HG02840 (cell line): ENCODE results near the gene BRCA1.
A peak's percentile ranks its signal among the peaks of the same experiment; 100 is the strongest.
"Not testable (repeated sequence)": the region's sequence is repeated elsewhere in the genome, so short reads cannot be mapped to it uniquely, and the experiment has no call there.

Source experiments
- ATAC-seq: cut with Tn5 transposase; IDR thresholded peaks from one replicate; pipeline ENCODE4 v1.9.1; 2021; ENCODE audit warnings: mild to moderate bottlenecking, moderate library complexity, moderate number of reproducible peaks; ENCODE audit not compliant: unreplicated experiment, low FRiP score

BRCA1 gene

DNA sequence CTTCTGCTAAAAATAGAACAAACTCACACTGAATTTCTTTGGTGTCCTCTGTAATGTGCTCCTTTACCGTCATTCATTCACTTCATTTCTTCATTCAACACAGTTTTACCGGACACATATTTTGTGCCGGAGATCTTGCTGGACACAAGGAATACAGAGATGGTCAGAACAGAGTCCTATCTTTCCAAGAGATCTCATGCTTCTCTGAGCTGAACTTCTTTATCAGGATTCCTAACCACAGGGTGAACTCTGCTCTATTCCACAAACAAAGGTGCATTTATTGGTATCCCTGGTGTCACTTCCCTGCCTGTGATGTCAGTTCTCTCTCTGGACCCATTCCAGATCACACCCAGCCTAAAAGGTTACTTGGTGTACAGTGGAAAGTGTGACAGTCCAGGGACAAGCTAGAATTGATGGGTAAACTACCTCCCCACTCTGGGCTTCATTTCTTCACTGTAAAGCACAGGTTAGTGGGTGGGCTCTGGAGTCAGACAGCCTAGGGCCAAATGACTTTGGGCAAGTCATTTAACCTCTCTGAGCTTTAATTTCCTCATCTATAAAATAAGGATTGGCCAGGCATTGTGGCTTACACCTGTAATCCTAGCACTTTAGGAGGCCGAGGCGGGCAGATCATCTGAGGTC lies 114.4 kb downstream of the BRCA1 start:
- ATAC-seq, result no peak

DNA sequence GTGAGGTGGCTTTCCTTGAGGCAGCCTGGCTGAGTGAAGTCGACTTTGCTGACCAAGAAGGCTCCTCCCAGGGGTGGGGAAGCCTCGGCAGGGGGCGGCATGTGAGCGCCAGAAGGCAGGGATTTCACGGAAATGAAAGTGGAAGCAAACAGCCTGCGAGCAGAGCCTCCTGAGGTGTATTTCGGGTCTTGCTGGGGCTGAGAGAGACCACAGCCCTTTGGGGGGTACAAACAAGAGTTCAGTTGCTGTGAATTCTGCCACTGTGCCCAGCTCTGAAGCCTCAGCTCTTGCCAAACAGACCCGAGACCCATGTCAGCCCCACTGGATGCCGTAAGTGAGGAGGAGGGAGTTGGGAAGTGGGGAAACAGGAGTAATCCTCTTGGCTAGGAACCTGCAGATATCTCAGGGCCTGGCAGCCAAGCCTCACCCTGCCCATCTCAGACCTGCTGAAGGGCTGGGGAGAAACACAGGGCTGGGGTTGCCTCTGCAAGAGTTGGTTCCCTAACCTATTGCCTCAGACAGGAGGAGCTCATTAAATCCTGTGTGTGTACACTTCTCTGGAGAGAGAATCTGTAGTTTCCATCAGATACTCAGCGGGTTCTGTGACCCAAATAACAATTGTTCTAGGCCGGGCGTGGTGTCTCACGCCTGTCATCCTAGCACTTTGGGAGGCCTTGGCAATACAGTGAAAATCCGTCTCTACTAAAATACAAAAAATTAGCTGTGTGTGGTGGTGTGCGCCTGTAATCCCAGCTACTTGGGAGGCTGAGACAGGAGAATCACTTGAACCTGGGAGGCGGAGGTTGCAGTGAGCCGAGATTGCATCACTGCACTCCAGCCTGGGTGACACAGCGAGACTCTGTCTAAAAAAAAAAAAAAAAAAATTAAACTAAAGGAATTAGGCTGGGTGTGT lies 118.3 kb downstream of the BRCA1 start, which contains the start of gene IFI35:
Gene IFI35, plus strand, starts transcription at position 146 of the 913 bp plus-strand sequence. Its CDS starts 164 bp downstream, at position 310.
- ATAC-seq, result peak; percentile 81

DNA sequence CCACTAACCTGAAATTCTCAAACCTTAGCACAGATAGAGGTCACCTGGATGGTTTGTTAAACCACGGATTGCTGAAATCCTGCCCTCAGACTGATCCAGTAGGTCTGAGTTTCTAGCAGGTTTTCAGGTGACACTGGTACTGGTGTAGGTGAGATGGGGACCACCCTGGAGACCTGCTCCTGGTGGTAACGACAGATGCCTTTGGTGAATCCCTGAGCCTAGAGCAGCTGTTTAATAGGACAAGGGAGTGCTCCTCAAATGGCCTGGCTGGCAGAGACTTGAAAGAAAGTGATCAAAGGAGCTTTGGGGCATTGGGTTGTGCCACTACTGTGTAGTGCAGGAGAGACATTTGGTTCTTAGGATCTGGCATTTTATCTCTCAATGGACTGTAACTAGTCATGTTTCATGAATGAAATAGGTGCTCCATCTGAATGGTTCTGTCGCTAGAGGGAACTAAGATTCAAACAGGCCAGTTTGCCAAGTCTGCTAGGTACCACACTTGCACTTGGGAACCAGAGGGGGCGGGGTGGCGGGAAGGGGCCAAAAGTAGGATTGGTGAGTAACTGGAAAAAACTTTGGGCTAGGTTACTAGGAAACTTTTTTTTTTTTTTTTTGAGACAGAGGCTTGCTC lies 121.5 kb downstream of the BRCA1 start:
- ATAC-seq, result no peak

DNA sequence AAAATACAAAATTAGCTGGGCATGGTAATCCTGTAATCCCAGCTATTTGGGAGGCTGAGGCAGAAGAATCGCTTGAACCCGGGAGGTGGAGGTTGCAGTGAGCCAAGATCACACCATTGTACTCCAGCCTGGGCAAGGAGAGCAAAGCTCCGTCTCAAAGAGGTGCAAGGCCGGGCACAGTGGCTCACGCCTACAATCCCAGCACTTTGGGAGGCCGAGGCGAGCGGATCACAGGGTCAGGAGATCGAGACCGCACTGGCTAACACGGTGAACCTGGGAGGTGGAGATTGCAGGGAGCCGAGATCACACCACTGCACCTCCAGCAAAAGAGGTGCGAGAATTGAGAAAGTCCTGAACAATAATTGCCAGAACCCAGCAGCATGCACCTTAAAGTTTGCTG lies 124.3 kb downstream of the BRCA1 start:
- not testable (repeated sequence) for ATAC-seq

DNA sequence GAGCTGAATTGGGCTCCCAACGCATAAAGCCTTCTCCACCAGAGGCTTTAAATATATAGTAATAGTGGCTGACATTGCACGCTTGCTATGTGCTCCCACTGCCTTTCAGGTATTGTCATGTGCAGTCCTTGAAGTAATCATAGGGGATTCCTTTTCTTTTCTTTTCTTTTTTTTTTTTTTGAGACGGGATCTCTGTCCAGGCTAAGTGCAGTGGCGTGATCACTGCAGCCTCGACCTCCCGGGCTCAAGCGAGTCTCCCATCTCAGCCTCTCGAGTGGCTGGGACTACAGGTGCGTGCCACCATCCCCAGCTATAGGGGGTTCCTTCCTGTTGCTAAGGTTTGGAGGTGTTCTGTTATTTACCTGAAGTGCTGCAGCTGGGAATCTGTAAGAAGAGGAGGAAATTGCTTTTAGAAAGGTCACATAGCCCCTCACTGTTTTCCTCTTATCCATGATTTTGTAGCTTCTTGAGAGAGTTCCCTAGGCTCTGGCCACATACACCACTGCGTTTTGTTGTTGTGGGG lies 126.1 kb downstream of the BRCA1 start:
- ATAC-seq, result no peak

DNA sequence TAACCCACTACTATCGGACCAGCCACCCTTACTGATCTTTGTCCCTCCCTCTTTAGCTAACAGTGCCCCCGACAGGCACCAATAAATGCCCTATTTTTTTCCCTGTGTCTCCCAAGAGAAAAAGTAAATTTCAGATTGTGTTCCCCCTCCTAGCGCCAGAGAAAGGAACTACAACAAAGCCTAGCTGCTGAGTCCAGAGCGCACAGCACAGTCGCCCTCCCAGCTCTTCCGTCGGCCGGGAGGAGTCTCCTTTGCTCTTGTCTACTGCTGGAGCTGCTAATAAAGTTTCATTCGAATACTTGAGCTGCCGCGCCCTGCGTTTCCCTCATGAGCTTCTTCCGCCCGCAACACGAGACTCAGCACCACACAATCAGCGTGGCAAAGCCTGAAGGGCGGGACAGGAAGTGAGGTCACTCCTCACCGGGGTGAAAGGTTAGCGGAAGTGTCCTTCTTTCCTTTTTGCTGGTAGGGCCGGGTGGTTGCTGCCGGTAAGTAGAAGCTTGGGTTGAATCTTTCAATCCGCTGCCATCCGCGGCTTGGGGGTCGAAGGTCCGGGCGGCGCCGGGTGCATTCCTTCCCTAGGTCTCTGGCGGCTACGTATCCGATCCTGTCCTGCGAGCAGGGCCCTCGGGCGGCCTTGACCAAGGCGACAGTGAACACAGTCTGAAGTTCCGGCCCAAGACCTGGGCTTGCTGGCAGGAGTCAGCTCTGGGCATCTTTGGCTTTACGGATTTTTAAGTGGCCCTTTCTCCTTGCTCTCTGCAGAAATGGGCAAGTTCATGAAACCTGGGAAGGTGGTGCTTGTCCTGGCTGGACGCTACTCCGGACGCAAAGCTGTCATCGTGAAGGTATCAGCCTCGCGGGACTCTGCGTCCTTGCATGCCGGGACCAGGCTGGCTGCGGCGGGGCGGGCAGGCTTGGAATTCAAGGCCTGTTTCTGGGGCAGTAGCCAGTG lies 126.9 kb downstream of the BRCA1 start, which contains the start of gene RPL27:
Gene RPL27, plus strand, starts transcription at position 436 of the 955 bp plus-strand sequence. Its CDS starts 332 bp downstream, at position 768.
- ATAC-seq, result peak; percentile 88

DNA sequence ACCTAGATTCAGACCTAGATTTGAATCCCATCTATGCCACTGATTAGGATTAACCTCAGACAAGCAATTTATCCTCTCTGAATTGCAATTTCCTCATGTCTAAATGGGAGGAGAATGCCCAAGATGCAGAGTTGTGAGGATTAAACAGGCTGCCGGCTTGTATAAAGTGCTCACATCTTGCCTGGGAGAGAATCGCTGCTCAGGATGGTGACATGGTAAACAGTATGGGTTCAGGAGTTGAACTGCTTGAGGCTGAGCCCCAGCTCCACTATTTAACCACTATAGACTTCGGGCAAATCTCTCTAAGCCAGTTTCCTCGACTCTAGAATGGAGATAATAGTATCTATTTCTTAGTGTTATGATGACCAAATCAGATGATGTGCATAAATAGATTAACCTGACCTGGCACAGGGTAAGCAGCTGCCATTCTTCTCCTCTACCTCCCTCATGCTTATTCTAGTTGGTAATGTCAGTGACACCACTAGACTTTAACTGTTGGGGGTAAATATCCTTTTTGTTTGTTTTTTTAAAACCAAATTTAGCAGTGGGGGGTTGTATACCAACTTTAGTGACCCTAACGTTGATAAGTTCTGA lies 127.7 kb downstream of the BRCA1 start:
- no peak for ATAC-seq
